ENCODE data around the gene FSIP1. TPM values are rescaled to one million over a fixed set of nuclear protein-coding genes. Genes with fewer than 3 reads are reported as not detected.

Gene FSIP1
- total RNA-seq, 1 donor from 2014 or later: 0.54 TPM

- Mint-ChIP-seq H3K4me1 (ENCODE audit: unreplicated experiment) (peaks cover 63% of the 10 kb centered on the region), H3K36me3 (ENCODE audit: unreplicated experiment) (no peaks in the 10 kb centered on the region), H3K27ac (ENCODE audit: unreplicated experiment) (peak overlapping the region; percentile 34), H3K9me3 (ENCODE audit: unreplicated experiment) (no peaks in the 10 kb centered on the region), H3K4me3 (ENCODE audit: unreplicated experiment) (no peak overlapping the region), H3K27me3 (ENCODE audit: unreplicated experiment) (no peaks in the 10 kb centered on the region)
- DNase-seq (ENCODE audit: extremely low spot score, unreplicated experiment): no peak
- TF ChIP-seq CTCF (IDR thresholded peaks at IDR 0.05): no peak
These were observed 5.5 kb upstream of the FSIP1 start for GRCh38 chr15:39788108-39788507.

- TF ChIP-seq CTCF (IDR thresholded peaks at IDR 0.05): no peak
- Mint-ChIP-seq H3K27me3 (ENCODE audit: unreplicated experiment) (no peaks in the 10 kb centered on the region), H3K4me1 (ENCODE audit: unreplicated experiment) (peaks cover 57% of the 10 kb centered on the region), H3K27ac (ENCODE audit: unreplicated experiment) (peak overlapping the region; percentile 34), H3K9me3 (ENCODE audit: unreplicated experiment) (no peaks in the 10 kb centered on the region), H3K4me3 (ENCODE audit: unreplicated experiment) (no peak overlapping the region), H3K36me3 (ENCODE audit: unreplicated experiment) (no peaks in the 10 kb centered on the region)
- no peak for DNase-seq (ENCODE audit: extremely low spot score, unreplicated experiment)
These were observed 4.8 kb upstream of the FSIP1 start for GRCh38 chr15:39787479-39787878.

- H3K36me3 Mint-ChIP-seq (ENCODE audit: unreplicated experiment): no peaks in the 10 kb centered on the region
- peak overlapping the region; percentile 23 for H3K27ac Mint-ChIP-seq (ENCODE audit: unreplicated experiment)
- H3K9me3 Mint-ChIP-seq (ENCODE audit: unreplicated experiment): no peaks in the 10 kb centered on the region
- peaks cover 56% of the 10 kb centered on the region for H3K4me1 Mint-ChIP-seq (ENCODE audit: unreplicated experiment)
- DNase-seq (ENCODE audit: extremely low spot score, unreplicated experiment): no peak
- peak; percentile 76 for TF ChIP-seq CTCF (IDR thresholded peaks at IDR 0.05)
- no peak overlapping the region for H3K4me3 Mint-ChIP-seq (ENCODE audit: unreplicated experiment)
- H3K27me3 Mint-ChIP-seq (ENCODE audit: unreplicated experiment): no peaks in the 10 kb centered on the region
These were observed 3.9 kb upstream of the FSIP1 start for GRCh38 chr15:39786447-39787056.

GRCh38 chr15:39785841-39786240, 3.2 kb upstream of the FSIP1 start:
- Mint-ChIP-seq H3K27ac (ENCODE audit: unreplicated experiment) (no peak overlapping the region), H3K4me1 (ENCODE audit: unreplicated experiment) (peaks cover 57% of the 10 kb centered on the region)
- no peak for TF ChIP-seq CTCF (IDR thresholded peaks at IDR 0.05)

GRCh38 chr15:39785139-39785538, 2.5 kb upstream of the FSIP1 start:
- Mint-ChIP-seq H3K4me3 (ENCODE audit: unreplicated experiment) (no peak overlapping the region), H3K27ac (ENCODE audit: unreplicated experiment) (no peak overlapping the region), H3K36me3 (ENCODE audit: unreplicated experiment) (no peaks in the 10 kb centered on the region), H3K4me1 (ENCODE audit: unreplicated experiment) (peaks cover 57% of the 10 kb centered on the region), H3K27me3 (ENCODE audit: unreplicated experiment) (no peaks in the 10 kb centered on the region), H3K9me3 (ENCODE audit: unreplicated experiment) (no peaks in the 10 kb centered on the region)
- DNase-seq (ENCODE audit: extremely low spot score, unreplicated experiment): no peak
- no peak for TF ChIP-seq CTCF (IDR thresholded peaks at IDR 0.05)

More at GRCh38 chr15:39785841-39786240, 3.2 kb upstream of the FSIP1 start:
- H3K27me3 Mint-ChIP-seq (ENCODE audit: unreplicated experiment): no peaks in the 10 kb centered on the region
- DNase-seq (ENCODE audit: extremely low spot score, unreplicated experiment): no peak
- no peak overlapping the region for H3K4me3 Mint-ChIP-seq (ENCODE audit: unreplicated experiment)
- no peaks in the 10 kb centered on the region for H3K9me3 Mint-ChIP-seq (ENCODE audit: unreplicated experiment)
- H3K36me3 Mint-ChIP-seq (ENCODE audit: unreplicated experiment): no peaks in the 10 kb centered on the region

Measured in osteocyte (in vitro differentiated cells).